CD1c-positive myeloid dendritic cell (primary cell): ENCODE data around the gene ETNK2.

ENCODE experiments used
- DNase-seq: peaks from one replicate; pipeline ENCODE4 v3.0.0-alpha.2; 2016; ENCODE audit errors: extremely low spot score

Gene ETNK2

GRCh38 chr1:204176049-204176448 lies 24.2 kb upstream of the ETNK2 start:
- no peak for DNase-seq

DNA sequence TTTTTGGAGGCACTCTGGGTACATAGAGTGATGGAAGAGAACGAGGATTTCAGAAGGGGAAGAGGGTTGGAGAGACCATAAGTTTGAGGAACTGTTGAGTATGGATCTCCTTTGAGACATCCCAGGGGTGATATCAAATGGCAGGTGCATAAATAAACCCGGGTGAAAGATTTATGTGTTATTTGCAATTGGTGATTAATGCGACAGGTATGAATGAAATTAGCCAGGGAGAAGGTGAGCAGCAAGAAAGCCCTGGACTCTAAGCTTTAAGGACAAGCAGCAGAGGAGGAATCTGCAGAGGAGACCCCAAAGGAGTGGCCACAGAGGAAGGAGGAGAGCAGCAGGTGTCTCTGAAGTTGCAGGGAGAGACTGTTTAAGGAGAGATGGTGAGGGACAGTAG lies 23.1 kb upstream of the ETNK2 start:
- no peak for DNase-seq

DNA sequence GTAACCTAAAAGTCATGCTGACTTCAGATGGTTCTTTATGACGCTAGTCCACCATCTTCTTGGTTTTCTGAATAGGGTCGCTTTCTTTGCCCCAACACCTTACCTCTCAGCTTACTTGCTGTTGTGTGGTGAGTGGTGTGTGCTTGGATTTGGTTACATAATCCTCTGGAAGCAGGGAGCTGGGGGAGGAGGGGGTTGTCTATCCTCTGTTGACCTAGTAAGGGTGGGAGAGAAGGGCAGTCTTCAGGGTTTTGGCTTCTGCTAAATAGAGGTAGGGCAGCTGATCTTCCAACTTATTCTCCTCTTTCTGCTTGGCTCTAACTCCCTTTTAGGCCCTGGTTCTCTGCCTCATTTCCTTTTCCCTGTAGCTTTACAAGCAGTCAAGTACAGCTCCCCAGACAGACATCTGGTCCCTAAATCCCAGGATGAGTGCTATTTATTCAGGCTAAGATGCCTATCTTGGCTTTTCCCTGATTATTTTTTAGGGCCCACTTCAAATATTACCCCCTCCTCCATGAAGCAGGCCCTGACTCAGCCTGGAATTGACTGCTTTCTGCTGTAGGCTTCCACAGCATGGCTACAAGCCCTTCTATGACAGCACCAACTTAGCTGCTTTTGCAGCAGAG lies 20.7 kb upstream of the ETNK2 start:
- DNase-seq, result no peak

- peak; percentile 68 for DNase-seq
Measured at GRCh38 chr1:204171751-204172178, 19.9 kb upstream of the ETNK2 start.

- no peak for DNase-seq
Measured at GRCh38 chr1:204170494-204171155, 18.8 kb upstream of the ETNK2 start.

- DNase-seq, result no peak
Measured at GRCh38 chr1:204169858-204170257, 18.0 kb upstream of the ETNK2 start.

DNA sequence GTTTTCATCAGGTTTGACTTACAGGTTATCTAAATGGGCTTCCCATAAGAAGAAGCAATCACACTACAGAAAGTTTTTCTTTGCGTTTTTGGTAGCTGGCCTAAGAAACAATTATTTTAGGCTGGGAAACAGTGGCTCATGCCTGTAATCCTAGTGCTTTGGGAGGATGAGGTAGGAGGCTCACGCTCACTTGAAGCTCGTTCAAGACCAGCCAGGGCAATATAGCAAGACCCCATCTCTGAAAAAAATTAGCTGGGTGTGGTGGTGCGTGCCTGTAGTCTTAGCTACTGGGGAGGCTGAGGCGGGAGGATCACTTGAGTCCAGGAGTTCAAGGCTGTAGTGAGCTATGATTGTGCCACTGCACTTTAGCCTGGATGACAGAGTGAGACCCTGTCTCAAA lies 15.9 kb upstream of the ETNK2 start:
- no peak for DNase-seq

DNA sequence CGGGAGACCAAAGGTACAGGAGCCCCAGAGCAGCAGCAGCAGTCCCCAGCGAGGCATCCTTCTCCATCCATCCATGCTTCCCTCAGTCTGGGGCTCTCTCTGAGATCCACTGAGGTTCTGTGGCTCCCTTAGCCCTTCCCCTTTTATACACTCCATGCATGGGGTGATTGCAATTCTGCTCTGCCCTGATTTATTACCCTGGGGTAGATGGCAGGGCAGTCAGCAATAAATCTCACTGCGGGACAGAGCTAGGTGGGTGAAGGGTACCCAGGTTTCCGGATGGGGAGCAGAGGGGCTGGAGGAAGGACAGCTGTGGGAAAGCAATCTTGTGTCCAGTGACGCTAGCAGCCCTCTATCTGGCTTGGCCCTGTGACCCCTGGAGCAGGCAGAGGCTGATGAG lies 14.4 kb upstream of the ETNK2 start, which contains the start of gene REN:
Gene REN, minus strand, starts transcription at position 119 of the 400 bp plus-strand sequence. Its CDS starts 44 bp downstream, at position 75.
- no peak for DNase-seq

DNA sequence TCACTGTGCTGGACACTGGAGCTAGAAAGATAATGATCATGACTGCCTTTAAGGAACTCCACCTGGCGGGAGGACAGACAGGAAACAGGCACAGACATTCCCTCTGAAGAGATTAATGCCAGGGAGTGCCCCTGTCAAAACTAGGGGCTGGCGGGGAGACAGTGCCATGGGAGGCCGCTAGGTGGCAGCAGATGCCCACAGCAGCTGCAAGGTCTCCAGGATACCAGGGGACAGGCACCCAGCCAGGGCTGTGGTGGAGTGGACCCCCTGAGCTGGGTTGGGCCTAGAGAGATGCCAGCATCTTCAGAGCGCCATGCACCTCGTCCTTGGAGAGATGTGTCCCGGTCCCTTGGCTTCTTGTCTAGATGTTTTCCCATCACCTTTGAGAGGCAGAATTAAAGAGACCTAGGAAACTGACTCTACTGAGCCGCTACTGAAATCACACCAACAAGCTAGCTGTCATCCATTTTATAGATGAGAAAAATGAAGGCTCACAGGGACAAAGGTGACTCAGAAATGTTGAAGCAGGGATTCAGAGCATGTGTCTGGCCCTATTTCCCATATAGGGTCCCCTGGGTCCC lies 10.7 kb upstream of the ETNK2 start:
- DNase-seq, result peak; percentile 83

DNA sequence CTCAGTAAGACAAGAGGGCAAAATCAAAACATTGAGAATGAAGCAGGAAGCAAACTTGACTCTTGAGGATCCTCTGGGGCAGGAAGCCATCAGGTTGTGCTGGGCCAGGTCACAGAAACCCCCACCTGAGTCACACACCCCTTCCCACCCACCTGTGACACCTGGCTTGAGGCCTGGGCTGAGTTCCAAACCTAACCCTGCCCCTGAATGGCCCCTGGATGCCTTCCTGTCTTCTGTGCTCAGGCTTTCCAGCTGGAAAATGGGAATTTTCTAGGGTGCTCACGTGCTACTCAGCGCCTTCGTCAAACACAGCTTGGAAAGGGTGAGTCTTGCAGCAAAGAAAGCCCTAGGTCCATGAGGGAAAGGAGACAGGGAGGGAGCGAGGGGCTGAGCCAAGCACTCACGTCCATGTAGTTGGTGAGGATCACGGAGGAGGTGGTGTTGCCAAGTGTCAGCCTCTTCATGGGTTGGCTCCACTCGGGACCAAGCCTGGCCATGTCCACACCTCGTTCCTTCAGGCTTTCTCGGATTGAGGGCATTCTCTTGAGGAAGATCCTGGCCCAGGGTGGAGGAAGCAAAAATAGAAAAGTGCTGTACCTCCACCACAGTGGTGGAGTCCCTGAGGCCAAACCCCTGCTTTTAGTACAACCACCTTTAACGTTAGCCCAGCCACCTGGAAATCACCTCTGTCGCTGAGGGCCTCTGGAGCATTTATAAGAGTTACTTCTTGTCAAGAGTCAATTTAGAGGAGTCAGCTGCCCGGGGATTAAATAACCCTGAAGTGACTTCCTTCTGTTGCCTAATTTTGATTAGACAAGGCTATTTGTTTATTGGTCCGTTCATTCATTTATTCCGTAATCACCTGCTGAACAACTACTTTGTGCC lies 10.0 kb upstream of the ETNK2 start:
- no peak for DNase-seq

DNA sequence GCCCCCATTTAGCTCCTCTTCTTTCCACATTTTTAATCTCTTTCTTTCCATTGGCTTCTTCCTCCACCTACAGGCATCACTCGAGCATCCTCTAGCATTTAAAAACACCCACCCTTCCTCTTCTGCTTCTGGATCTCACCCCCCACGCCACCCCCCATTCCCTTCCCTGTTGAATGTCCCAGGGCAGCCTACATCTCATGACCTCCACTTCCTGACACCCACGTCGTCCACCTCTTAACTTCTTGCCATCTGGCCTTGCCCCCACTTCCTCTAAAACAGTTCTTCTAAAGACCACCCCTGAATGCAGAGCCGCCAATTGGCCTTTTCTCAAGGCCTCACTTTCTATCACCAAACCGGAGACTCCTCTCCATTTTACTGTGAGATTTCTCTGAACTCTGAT lies 6.1 kb upstream of the ETNK2 start:
- DNase-seq, result peak; percentile 82

GRCh38 chr1:204155881-204156280 lies 4.0 kb upstream of the ETNK2 start:
- DNase-seq, result no peak

DNA sequence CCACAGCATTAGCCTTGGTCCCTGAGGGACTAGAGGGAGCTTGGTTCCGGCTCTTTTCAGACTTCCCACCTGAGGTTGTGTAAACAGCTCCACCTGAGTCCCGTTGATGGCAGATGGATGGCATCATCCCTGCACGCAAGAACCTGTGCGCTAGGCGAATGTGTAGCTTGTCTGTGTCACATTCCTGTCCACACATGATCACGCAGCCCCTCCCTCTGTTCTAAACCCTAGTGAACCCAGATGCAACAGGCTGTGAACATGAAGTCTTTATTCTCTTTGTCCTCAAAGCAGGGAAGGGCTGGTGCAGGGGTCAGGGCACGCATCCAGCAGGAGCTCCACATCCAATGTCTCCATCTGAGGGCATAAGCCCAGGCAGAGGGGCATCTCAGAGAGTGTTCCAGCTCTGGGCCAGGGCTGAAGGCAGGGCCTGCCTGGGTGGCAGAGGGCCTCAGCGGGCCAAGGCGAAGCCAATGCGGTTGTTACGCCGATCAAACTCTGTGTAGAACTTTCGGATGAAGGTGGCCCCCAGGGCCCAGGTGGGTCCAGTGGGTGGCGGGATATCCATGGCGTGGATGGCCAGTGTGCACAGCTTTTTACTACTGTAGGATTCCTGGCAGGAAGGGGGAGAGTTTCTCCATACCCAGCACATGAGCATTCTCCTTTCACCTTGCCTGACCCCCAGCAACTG lies 2.9 kb upstream of the ETNK2 start:
- DNase-seq, result no peak

DNA sequence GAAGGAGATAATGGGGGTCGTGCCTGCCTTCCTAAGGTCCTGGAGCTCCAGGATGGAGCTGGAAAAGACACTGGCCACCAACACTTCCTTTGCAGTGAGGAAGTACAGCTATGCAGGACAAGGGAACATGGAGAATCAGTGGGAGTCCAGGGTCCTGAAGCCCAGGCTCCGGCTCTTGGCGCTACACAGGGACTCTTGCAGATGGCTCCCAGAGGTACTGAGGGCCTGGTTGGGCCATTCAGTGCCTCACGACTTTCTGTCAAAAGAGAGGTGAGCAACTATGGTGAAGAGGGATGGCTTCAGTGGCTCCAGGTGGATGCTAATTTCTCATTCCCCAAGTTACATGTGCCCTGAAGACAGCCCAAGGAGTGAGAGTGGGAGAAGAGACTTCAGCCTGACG lies 1.8 kb upstream of the ETNK2 start:
- DNase-seq, result no peak

- no peak for DNase-seq
Measured at GRCh38 chr1:204152310-204153044, 633 bp upstream of the ETNK2 start.

GRCh38 chr1:204150702-204151551 lies 917 bp downstream of the ETNK2 start:
- DNase-seq, result no peak

- no peak for DNase-seq
Measured at GRCh38 chr1:204149635-204150565, 1.9 kb downstream of the ETNK2 start.

GRCh38 chr1:204149107-204149506 lies 2.7 kb downstream of the ETNK2 start:
- DNase-seq, result no peak
